DMS79 (cell line): ENCODE measurements around the gene ITPRID2.

Experiments
- DNase-seq: peaks from one replicate; lab custom pipeline; 2025; lab: John Stamatoyannopoulos, UW

The ITPRID2 gene

DNA sequence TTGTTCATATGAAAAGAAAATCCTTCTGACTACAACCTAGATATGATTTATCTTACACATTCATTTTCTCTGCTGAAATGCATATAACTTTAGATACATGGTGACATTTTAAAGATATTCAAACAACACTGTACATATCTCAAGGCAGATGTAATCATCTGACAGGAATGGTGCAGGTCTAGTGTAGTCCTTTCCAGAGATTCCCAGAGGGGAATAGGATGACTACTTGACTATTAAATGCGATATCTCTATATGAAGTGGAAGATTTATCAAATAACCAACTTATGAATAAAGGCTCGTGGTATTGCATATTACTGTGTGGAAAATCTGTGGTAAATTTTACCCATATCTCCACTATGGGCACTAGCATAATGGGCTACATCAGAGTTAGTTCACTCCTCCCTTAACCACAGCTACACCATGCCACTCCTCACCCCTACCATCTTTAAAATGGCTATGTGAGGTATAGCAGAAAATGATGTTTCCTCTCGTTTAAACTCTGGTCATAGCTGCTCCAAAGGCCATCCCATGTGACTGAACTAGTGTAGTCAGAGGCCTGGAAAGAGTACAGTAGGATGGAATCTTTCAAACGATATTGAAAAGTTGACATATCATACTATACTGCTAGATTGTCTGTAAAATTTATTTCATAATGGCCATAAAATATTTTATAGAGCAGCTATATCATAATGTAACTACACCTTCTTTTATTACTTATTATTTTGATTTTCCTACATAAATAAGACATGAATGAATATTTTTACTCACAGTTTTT is 9.1 kb upstream of the ITPRID2 start:
- DNase-seq, result no peak

DNA sequence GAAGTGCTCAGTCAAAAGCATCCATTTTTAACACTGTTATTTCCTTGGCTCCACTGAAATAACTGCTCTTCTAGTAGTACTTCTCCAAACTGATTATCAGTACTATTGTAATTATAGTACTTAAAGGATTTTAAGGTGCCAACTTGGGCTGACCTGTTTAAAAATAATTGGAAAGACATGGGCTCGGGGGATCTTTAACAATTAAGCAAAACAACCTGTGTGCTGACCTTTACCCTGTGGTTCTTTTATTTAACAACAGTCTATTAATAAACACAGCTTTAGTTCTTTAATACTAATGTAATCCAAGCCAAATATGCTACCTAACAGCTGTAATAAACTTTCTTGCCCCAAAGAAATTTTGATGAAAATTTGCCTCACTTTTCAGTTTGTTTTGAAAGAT is 6.9 kb upstream of the ITPRID2 start:
- no peak for DNase-seq

DNA sequence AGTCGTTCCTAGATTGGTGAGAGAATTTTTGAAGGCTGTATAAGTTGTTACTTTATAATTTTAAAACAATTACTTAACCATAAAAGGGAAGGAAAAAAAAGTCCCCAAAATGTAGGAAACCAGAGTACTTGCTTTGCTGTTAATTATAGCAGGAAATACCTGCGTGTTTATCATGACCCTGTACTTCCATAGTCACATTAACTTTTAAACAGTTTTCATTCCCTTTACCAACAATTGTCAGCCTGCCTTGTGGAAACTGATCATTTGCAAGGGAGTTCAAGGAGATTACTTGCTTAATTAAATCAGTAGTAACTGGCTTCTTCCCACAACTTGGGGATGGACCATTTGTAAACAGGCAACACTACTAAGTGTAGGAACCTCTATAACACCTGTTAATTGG is 6.4 kb upstream of the ITPRID2 start:
- no peak for DNase-seq

DNA sequence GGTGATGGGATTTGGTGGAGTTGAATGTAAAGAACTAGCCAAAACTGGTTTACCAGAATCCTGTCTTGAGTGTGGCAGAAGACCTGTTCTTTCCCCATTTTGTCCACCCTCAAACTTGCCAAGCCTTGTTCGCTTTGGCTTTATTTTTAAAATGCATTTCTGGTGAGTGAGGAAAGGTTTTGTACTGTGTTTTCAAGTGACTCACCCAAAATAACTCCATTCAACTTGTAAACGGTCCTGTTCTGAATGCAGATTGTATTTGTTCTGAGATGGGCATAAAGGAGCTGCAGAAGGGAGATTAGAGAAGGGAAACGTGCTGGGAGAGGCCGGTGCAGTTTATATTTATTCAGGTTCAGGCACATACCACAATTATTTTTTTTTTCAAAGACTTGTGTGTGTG is 5.3 kb upstream of the ITPRID2 start:
- DNase-seq, result no peak

DNA sequence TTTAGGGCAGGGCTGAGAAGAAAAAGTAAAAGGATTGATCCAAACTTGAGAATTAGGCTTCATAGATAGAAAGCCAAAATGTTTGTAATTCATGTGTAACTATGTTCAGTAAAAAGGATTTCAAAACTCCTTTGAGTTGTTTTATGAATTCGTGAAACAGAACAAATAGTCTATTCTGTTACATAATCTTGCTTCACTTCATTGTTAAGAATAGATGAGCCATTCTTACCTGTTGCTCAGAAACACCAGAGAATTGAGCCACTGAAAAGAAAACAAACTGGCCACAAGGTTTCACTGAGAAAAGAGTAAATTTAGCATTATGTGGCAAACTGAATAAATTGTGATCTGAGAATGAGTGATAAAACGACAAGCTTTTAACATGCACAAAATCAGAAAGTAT is 4.5 kb upstream of the ITPRID2 start:
- DNase-seq, result no peak

DNA sequence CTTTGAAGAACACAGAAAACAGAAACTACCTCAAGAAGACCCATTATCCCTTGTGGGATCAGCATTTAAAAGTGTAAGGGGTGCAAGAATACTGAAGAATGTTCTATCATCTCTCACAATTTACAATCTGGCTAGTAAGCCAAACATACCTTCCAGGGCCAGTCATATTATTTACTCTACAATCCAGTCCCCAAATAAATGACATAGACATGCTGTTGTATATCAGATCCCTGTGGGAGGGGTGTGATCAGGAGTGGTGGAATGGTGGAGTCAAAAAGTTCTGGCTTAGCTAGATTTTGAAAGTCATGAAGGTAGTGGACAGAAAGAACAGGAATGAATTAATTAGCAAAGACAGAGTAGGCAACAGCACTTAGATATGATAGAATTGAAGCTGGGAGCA is 1.8 kb upstream of the ITPRID2 start:
- DNase-seq, result no peak

DNA sequence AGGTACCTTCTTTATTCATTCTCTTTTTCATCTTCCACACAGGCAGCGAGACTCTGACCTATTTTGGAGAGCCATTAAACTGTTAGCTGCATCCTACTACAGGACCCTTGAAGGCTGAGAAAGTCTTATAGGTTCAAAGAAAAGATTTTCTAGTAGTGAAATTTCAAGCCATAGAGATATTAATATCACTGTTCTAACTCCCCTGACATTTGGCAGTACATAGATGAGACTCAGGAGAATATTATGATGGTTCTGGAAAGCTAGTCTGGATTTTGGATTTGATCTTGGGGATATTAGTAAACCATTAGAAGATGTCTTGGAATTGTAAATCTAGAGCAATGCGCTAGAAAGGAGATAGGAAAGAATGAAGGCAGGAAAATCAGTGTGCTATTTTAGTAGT is 1.3 kb upstream of the ITPRID2 start:
- no peak for DNase-seq

DNA sequence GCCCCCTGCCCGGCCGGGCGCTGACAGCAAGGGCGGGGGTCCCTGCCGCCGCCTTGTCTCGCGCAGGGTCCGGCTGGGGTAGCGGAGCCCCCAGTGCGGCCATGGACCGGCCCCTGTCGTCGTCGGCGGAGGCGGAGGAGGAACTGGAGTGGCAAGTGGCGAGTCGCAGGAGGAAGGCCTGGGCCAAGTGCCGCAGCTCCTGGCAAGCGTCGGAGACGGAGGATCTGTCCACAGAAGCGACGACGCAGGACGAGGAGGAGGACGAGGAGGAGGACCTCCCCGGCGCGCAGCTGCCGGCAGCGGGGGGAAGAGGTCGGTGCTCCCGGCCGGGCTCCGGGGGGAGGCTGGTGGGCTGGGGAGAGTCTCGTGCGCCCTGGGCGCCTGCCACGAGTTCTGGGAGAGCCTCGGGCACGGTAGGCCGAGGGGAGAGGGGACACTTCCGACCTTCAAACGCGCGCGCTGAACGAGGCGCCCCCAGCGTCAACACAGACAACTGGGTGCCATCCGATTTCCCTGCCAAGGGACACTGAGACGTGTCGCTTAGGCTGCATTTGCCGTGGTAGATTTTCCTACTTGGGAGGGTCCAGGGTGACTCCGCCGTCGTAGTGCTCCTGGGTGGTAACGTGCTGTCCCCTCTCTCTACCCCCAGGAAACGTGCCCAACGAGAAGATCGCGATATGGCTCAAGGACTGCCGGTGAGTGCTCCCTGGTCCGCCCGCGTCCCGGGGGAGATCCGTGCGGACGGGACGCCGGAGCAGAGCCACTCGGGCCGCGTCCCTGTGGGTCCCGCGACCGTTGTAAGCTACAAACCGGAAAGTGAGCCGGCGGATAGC is 652 bp downstream of the ITPRID2 start:
- peak; percentile 53 for DNase-seq

DNA sequence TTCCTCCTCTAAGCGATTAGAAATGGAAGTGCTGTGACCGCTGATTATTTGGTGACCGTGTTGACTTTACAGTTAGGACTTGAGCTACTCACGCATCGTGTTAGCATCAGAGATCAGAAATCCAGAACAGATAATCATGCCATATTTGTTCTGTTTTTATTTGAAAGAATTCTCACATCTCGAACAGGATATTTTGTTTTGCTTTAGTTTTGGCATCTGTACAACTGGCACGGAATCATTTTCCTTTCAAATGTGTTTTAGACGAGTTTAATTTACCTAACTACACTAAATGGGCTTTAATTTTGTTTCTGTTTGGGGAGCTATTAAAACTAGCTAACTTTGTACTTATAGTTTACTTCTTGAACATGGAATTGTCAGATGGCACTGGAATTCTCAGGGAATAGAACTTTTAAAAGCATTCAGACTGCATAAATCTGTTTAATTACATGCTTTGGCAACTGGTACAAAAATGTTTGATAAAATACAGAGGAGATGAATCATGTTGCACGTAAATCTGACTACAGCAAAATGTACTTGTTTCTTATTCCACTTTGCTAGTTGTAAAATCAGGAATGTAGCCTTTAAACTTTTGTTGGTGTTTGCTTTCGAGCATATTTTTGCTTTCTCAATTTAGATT is 1.4 kb downstream of the ITPRID2 start:
- no peak for DNase-seq

DNA sequence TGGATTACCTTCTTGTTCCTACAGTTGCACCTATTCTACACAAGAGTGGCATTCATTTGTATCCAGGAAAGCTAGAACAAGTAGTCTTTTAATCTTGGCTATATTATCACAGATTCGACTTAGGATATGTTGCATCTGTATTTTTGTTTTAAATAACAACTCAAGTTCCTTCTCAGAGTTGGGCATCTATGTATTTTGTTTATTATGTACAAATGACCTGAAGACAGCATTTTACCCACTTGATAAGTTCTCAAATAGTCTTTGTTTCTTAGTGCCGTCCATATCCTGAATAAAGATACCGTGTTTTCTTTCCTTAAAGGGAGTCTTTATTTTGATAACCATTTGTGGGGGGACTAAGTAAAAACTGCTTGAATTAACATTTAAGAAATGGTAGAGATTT is 2.9 kb downstream of the ITPRID2 start:
- no peak for DNase-seq

DNA sequence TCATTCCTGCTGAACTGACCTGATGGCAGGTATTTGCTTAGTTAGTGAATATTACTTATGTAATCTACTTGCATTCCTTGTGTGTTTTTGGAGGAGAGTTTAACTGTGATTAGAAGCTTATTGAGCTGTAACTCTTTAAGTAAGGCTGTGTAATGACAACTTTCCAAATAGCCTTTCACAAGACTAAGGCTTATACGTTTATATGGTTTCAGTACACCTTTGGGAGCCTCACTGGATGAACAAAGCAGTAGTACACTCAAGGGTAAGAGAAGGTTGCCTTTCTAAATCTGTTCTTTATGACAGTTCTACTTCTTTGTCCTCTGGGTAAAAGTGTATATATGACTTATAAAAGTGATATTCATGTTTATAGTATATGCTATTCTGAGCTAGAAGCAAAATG is 4.3 kb downstream of the ITPRID2 start:
- DNase-seq, result no peak

DNA sequence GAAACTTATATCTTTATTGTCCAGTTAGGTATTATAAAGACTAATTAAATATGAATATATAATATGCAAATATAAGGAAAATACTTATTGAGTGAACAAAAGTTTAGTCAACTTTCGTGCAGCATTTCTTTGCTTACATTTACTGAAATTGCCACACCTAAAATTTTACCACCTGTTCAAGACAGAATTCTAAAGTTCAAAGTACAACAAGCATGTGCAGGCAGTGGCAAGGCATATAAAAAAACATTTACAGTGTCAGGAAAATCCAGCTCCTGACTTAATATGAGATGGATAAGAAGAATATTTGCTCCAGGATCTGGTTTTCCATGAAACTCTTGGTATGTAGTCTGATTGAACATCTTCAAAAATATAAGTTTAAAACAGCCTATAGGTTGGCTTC is 4.8 kb downstream of the ITPRID2 start:
- no peak for DNase-seq

DNA sequence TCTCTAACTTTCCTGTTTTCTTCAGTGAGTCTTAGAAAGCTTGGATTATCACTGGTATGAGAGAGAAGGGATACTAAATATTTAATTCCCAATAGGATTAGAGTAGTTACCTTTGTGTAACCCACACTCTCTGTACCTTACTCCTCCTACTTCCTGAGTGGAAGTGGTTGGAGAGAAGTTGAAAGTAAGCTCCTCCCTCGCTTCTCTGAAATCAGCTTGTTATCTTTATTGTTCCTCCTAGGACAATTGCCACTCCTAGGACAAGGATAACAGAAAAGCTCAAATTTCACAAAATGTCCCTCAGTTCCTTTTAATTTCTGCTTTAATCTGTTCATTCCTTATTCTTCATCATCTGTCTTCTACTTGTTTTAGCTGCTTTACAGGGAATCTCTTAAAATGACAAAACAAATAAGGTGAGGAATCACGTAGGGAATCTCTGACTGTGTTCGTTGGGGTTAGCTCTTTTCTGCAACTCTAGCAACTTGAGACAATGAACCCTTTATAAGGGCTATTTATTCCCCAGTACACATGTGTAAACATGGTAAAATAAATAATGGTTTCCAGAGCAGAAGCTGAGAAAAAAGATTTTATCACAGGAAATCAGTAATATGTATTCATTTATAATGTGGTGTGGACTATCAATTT is 8.6 kb downstream of the ITPRID2 start:
- DNase-seq, result no peak

DNA sequence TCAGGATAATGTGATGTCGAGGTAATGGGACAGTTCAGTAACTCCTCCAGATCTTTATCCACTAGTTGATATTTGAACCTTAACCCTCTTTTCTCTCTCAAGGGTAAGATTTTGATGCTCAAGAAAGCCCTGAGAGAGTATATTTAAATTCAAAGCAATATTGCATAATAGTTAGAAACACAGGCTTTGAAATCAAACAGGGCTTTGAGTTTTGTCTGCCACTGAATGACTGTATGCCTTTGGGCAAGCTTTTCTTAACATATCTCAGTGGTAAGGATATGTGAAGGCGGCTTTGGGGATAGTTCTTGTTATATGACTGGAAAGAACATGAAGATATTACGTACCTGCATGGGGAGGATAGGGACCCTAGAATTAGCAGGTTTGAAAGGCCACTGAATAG is 11.1 kb downstream of the ITPRID2 start:
- no peak for DNase-seq

DNA sequence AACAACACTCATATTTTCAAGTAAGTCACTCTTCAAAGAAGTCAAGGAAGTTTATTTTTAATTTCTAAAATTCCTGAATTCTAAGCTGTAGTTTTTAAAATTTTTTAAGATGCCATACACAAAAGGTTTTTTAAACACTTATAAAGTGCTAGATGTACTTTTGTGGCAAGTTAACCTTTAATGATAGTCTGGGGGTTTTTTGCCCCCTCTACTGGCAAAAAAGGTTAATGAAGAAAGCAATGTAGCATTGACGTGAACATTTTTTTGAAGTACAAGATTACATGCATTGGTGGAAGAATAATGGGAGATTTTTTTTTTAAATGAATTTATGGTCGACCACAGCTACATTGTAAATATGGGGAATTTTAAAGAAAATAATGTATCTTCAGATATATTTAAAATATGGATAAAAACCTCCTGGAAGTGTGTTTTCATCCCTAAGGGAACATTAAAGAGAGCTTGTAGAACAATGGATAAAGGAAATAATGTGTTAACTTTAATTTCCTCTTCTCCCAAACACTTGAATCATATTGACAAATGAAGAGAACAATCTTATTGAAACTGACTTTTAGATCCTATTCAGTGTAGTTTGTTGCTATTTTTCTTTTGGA is 12.6 kb downstream of the ITPRID2 start:
- DNase-seq, result no peak

DNA sequence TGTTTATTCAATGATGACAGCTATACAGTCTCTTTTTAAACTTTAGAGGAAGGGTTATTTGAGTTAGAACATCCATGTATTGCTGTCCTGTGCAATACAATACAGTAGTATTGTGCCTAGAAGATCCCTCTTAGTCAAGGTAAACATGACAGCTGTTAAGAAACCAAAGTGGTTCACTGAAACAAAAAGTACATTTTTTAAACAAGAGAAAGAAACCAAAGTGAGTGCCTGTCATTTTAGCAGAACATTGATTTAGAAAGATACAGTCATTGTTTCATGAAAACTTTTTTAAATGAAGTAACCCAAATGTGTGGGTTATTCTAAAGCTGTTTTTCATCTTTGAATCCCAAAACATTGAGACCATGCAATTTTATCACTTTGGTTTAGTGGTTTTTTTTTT is 15.5 kb downstream of the ITPRID2 start:
- no peak for DNase-seq

DNA sequence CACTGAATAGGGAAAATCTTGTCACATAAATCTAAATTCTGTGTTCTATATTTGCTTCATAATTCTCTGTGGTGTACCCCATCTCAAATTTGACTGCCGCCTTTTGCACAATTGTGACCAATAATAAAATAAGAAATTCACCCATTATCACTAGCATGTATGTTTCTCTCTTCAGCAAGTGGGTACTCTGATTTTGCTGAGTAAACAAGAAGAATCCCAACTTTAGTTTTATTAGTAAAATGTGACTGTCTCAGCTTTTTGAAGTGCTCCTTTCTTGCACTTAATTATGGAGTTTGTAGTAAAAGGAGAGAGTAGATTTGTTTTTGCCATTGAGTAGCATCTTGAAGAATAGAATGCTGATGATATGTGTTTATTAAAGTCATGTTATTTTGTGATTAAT is 16.1 kb downstream of the ITPRID2 start:
- DNase-seq, result no peak

DNA sequence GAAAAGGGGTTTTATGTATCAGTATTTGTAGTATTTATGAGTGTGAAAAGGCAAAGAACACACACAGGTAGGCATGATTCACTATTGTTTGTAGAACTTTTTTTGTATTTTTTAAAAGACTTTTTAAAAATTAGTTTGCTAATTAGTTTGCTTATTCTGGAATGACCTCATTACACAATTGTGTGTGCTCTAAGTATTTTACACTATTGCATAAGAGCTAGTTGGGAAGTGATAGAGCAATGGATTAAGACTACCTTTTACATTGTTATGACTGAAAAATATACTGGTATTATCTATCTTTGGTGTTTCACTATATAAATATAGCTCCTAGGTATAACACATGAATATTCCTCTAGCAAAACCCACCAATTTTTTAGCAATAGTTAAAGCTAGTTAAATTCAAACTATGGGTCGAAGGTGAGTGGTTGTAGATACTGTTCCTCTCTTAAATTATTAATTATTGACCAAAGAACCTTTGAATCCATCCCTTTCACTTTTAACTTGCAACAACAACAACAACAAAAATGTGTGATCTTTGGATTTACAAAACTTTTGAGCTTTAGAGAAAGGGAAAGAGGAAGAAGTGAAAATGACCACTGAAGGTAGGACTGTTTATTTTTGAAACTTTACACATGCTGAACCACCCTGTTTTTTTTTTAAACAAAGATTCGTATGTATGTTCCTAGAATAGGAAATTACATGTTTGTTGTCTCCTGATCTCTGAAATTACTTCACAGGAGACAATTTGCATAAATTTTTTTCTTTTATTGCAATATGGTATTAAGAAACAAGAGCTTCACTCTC is 18.7 kb downstream of the ITPRID2 start:
- no peak for DNase-seq

DNA sequence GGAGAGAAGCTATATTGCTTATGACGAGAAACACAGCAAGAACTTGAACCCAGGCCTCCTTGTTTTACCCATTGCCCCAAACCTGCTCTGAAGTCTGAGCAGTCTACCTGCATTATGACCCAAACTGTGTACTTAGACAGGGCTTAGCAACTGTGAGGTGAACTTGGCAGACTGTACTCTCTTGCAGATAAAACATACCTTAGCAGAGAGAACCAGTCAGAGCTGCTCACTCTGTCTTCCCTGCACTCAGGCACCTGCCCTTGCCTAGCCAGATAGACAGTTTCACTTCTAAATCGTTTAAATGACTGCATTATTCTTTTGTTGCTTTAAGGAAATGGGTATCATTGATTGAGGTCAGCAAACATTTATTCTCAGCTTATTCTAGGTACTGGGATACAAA is 20.3 kb downstream of the ITPRID2 start:
- no peak for DNase-seq

DNA sequence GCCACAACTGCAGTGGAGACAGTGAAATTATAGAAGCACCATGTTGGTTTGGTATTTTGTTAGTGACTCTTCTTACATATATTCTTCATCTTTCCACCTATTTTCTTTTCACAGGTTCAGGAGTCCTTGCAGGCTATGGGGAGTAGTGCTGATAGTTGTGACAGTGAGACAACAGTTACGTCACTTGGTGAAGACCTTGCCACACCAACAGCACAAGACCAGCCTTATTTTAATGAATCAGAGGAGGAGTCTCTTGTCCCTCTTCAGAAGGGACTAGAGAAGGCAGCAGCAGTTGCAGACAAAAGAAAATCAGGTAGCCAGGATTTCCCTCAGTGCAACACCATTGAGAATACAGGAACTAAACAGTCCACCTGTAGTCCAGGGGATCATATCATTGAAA is 23.6 kb downstream of the ITPRID2 start:
- DNase-seq, result no peak
